ENCODE data around the gene IARS1.
A peak's percentile ranks its signal among the peaks of the same experiment; 100 is the strongest.

GRCh38 chr9:92342825-92343488 lies 49.5 kb upstream of the IARS1 start:
- TF ChIP-seq CTCF (IDR thresholded peaks at IDR 0.05) (peak; percentile 30 to 46 (median 45)), POLR2A (IDR thresholded peaks at IDR 0.05; ENCODE audit: low read depth) (no peak)
